H9 (cell line): ENCODE data around the gene MIB2. TPM values are rescaled to one million over a fixed set of nuclear protein-coding genes. Genes with fewer than 3 reads are reported as not detected.

Experiments
- DNase-seq: peaks from one replicate; pipeline ENCODE4 v3.0.0-alpha.2; 2017
- H2AFZ ChIP-seq: one replicate; pipeline ENCODE4 v1.6.1; 2013; ENCODE audit warnings: mild to moderate bottlenecking, low read length, control low read depth, moderate library complexity
- H2AK5ac ChIP-seq: 2 replicates; pipeline ENCODE4 v1.6.1; 2013; ENCODE audit warnings: low read length, control low read depth, mixed read lengths; ENCODE audit not compliant: insufficient read length
- H2BK120ac ChIP-seq: one replicate; pipeline ENCODE4 v1.6.1; 2013; ENCODE audit warnings: low read depth, mild to moderate bottlenecking, low read length, control low read depth, inconsistent platforms; ENCODE audit not compliant: poor library complexity, severe bottlenecking
- H2BK12ac ChIP-seq: 2 replicates; pipeline ENCODE4 v1.6.1; 2013; ENCODE audit warnings: low read length, control low read depth, mixed read lengths, low read depth; ENCODE audit not compliant: insufficient read length
- H2BK15ac ChIP-seq: 2 replicates; pipeline ENCODE4 v1.6.1; 2013; ENCODE audit warnings: low read depth, low read length, control low read depth
- H2BK20ac ChIP-seq: one replicate; pipeline ENCODE4 v1.6.1; 2013; ENCODE audit warnings: low read depth, mild to moderate bottlenecking, low read length, control low read depth, inconsistent platforms; ENCODE audit not compliant: poor library complexity, severe bottlenecking
- H2BK5ac ChIP-seq: 2 replicates; pipeline ENCODE4 v1.6.1; 2013; ENCODE audit warnings: low read length, control low read depth, mixed read lengths; ENCODE audit not compliant: insufficient read length
- H3K14ac ChIP-seq: 2 replicates; pipeline ENCODE4 v1.6.1; 2013; ENCODE audit warnings: low read length, control low read depth; ENCODE audit not compliant: insufficient read depth
- H3K18ac ChIP-seq: 2 replicates; pipeline ENCODE4 v1.6.1; 2013; ENCODE audit warnings: low read depth, mild to moderate bottlenecking, mixed read lengths, low read length, control low read depth; ENCODE audit not compliant: insufficient read length
- H3K23ac ChIP-seq: 2 replicates; pipeline ENCODE4 v1.6.1; 2013; ENCODE audit warnings: low read length, control low read depth, mixed read lengths, low read depth; ENCODE audit not compliant: insufficient read length
- H3K23me2 ChIP-seq: 2 replicates; pipeline ENCODE4 v1.6.1; 2013; ENCODE audit warnings: low read depth, mild to moderate bottlenecking, mixed read lengths, low read length, control low read depth; ENCODE audit not compliant: insufficient read length, poor library complexity, severe bottlenecking
- H3K27ac ChIP-seq: 2 replicates; pipeline ENCODE4 v1.5.1; 2013; ENCODE audit warnings: low read length, control low read depth, mixed read lengths, low read depth; ENCODE audit not compliant: insufficient read length
- H3K27me3 ChIP-seq: 2 replicates; pipeline ENCODE4 v1.6.1; 2013; ENCODE audit warnings: low read length, control low read depth, inconsistent platforms; ENCODE audit not compliant: insufficient read depth
- H3K4ac ChIP-seq: 2 replicates; pipeline ENCODE4 v1.6.1; 2013; ENCODE audit warnings: low read depth, mild to moderate bottlenecking, control low read depth, inconsistent platforms, low read length, moderate library complexity
- H3K4me1 ChIP-seq: 2 replicates; pipeline ENCODE4 v1.6.1; 2013; ENCODE audit warnings: low read length, control low read depth, inconsistent platforms; ENCODE audit not compliant: insufficient read depth
- H3K4me2 ChIP-seq: 2 replicates; pipeline ENCODE4 v1.6.1; 2013; ENCODE audit warnings: low read length, control low read depth, mixed read lengths; ENCODE audit not compliant: insufficient read length, insufficient read depth
- H3K56ac ChIP-seq: 2 replicates; pipeline ENCODE4 v1.6.1; 2013; ENCODE audit warnings: low read depth, mild to moderate bottlenecking, mixed read lengths, low read length, control low read depth; ENCODE audit not compliant: insufficient read length
- H3K79me1 ChIP-seq: 2 replicates; pipeline ENCODE4 v1.6.1; 2013; ENCODE audit warnings: low read depth, mild to moderate bottlenecking, moderate library complexity, low read length, control low read depth, inconsistent platforms; ENCODE audit not compliant: insufficient read depth, poor library complexity, severe bottlenecking
- H3K79me2 ChIP-seq: 2 replicates; pipeline ENCODE4 v1.6.1; 2013; ENCODE audit warnings: low read length, control low read depth, inconsistent platforms; ENCODE audit not compliant: insufficient read depth
- H3K9ac ChIP-seq: 2 replicates; pipeline ENCODE4 v1.6.1; 2013; ENCODE audit warnings: low read length, control low read depth, mixed read lengths; ENCODE audit not compliant: insufficient read length; ENCODE audit errors: extremely low read depth
- H3K9me3 ChIP-seq: one replicate; pipeline ENCODE4 v1.6.1; 2013; ENCODE audit warnings: low read depth, low read length, inconsistent platforms; ENCODE audit not compliant: control insufficient read depth
- H3T11ph ChIP-seq: one replicate; pipeline ENCODE4 v1.6.1; 2013; ENCODE audit warnings: mild to moderate bottlenecking, low read length, control low read depth, inconsistent platforms
- H4K20me1 ChIP-seq: one replicate; pipeline ENCODE4 v1.6.1; 2013; ENCODE audit not compliant: control insufficient read depth, insufficient read length, insufficient read depth
- H4K5ac ChIP-seq: 2 replicates; pipeline ENCODE4 v1.6.1; 2013; ENCODE audit warnings: low read depth, mild to moderate bottlenecking, mixed read lengths, low read length, control low read depth; ENCODE audit not compliant: insufficient read length
- H4K8ac ChIP-seq: replicated peaks from 2 replicates; pipeline ENCODE4 v1.6.1; 2013; ENCODE audit warnings: low read length, control low read depth, mixed read lengths, low read depth; ENCODE audit not compliant: insufficient read length
- H4K91ac ChIP-seq: 2 replicates; pipeline ENCODE4 v1.6.1; 2013; ENCODE audit warnings: low read depth, mild to moderate bottlenecking, moderate library complexity, mixed read lengths, low read length, control low read depth; ENCODE audit not compliant: insufficient read length
- H3K27ac Mint-ChIP-seq, 3 experiments: 2 replicates in 2 of 3; 3 replicates in 1 of 3; pipeline ENCODE4 v1.8.0; 2020 to 2021; ENCODE audit warnings: mixed read lengths in 3 of 3, mild to moderate bottlenecking in 1 of 3, moderate library complexity in 1 of 3
- H3K27me3 Mint-ChIP-seq: 2 replicates; pipeline ENCODE4 v1.8.0; 2021; ENCODE audit warnings: low read depth, mild to moderate bottlenecking, moderate library complexity, mixed read lengths
- H3K36me3 Mint-ChIP-seq, 3 experiments: 2 replicates in 2 of 3; 3 replicates in 1 of 3; pipeline ENCODE4 v1.8.0; 2020 to 2021; ENCODE audit warnings: low read depth in 3 of 3, mixed read lengths in 3 of 3; ENCODE audit not compliant: insufficient read depth in 1 of 3
- H3K4me1 Mint-ChIP-seq, 2 experiments: 2 replicates each; pipeline ENCODE4 v1.8.0; 2020; ENCODE audit warnings: mixed read lengths in 2 of 2
- H3K4me3 Mint-ChIP-seq, 2 experiments: 2 replicates in 1 of 2; 3 replicates in 1 of 2; pipeline ENCODE4 v1.8.0; 2020 to 2021; ENCODE audit warnings: mild to moderate bottlenecking in 2 of 2, mixed read lengths in 2 of 2, moderate library complexity in 1 of 2
- H3K9me3 Mint-ChIP-seq, 2 experiments: 2 replicates in 1 of 2; 3 replicates in 1 of 2; pipeline ENCODE4 v1.8.0; 2020; ENCODE audit warnings: mild to moderate bottlenecking in 2 of 2, mixed read lengths in 2 of 2, moderate library complexity in 1 of 2
- CTCF ChIP-seq: fragments of 200-600 bp; sonication (generic); conservative IDR thresholded peaks from 3 replicates; pipeline ENCODE4 v1.8.0; 2021; ENCODE audit warnings: antibody characterized with exemption, mild to moderate bottlenecking
- WGBS: extraction: QIAGEN DNeasy Blood & Tissue Kit; methylation state at CpG from one replicate; pipeline ENCODE4 v1.1.7; 2013; ENCODE audit warnings: missing lambda C conversion rate, low lambda C conversion rate, mixed read lengths; ENCODE audit not compliant: insufficient read length; ENCODE audit errors: extremely low coverage; 5-methylcytosine and 5-hydroxymethylcytosine counted together
- total RNA-seq: library from RNA; stranded (reverse); gene quantifications from 2 replicates; pipeline ENCODE4 v1.2.1, GENCODE V29; 2021

Gene MIB2
- total RNA-seq, 1 experiment from 2014 or later, result 77.8 TPM

GRCh38 chr1:1623631-1624442, 8.5 kb downstream of the MIB2 start:
- H3K9me3 Mint-ChIP-seq, result no peaks in the 10 kb centered on the region
- Histone ChIP-seq H3K23ac (no peak overlapping the region), H4K20me1 (no peaks in the 10 kb centered on the region), H3K4me2 (no peak overlapping the region), H3K23me2 (no peaks in the 10 kb centered on the region), H3K9me3 (no peaks in the 10 kb centered on the region), H4K91ac (no peak overlapping the region), H3K27ac (no peak overlapping the region), H3K14ac (no peak overlapping the region), H2BK120ac (no peak overlapping the region), H4K5ac (no peak overlapping the region), H2BK20ac (no peak overlapping the region), H2AK5ac (no peak overlapping the region), H3K56ac (no peak overlapping the region), H2AFZ (no peak overlapping the region), H3K79me2 (no peaks in the 10 kb centered on the region), H2BK5ac (no peak overlapping the region), H3K9ac (no peak overlapping the region), H4K8ac (no peak overlapping the region), H2BK12ac (no peak overlapping the region), H3K27me3 (no peaks in the 10 kb centered on the region), H3K4ac (no peak overlapping the region), H3K4me1 (no peaks in the 10 kb centered on the region), H2BK15ac (no peak overlapping the region), H3K79me1 (no peaks in the 10 kb centered on the region), H3K18ac (no peak overlapping the region), H3T11ph (no peak overlapping the region)
- no peak for TF ChIP-seq CTCF
- H3K4me1 Mint-ChIP-seq, result no peaks in the 10 kb centered on the region
- no CpG with 5 or more reads among the region's 51 CpGs for WGBS
- peaks cover 0 to 2% (median 0%) of the 10 kb centered on the region in 3 experiments; a peak in 1 of 7 replicates for H3K36me3 Mint-ChIP-seq
- DNase-seq, result no peak
- H3K27me3 Mint-ChIP-seq, result no peaks in the 10 kb centered on the region; the same call in 1 of the 2 replicates
- no peak overlapping the region for H3K4me3 Mint-ChIP-seq
- H3K27ac Mint-ChIP-seq, result no peak overlapping the region
